ENCODE results near the gene PRRC2B. TPM values are rescaled to one million over a fixed set of nuclear protein-coding genes. Genes with fewer than 3 reads are reported as not detected.
A peak's percentile ranks its signal among the peaks of the same experiment; 100 is the strongest.
"Not testable (repeated sequence)": the region's sequence is repeated elsewhere in the genome, so short reads cannot be mapped to it uniquely, and the experiment has no call there.

Gene PRRC2B
- total RNA-seq, 2 donors from 2014 or later = 127 to 131 TPM

- no peaks in the 10 kb centered on the region for H3K9me3 ChIP-seq
- H3K4me3 ChIP-seq = no peak overlapping the region
- no peaks in the 10 kb centered on the region for H3K27me3 ChIP-seq
- H3K27ac ChIP-seq = no peak overlapping the region
- no peaks in the 10 kb centered on the region for H3K36me3 ChIP-seq
- intact Hi-C loops (cut with DNase I) = no loop called here
- H3K9ac ChIP-seq (ENCODE audit: low read depth in 2 of 2, low read length in 2 of 2) = no peak overlapping the region
- H3K4me1 ChIP-seq = peaks cover 4% of the 10 kb centered on the region
- no peak for TF ChIP-seq CTCF (IDR thresholded peaks at IDR 0.05)
- no peak for DNase-seq
These were observed 27.0 kb upstream of the PRRC2B start for GRCh38 chr9:131366761-131367401.

- DNase-seq = no peak
- Histone ChIP-seq H3K9ac (ENCODE audit: low read depth in 2 of 2, low read length in 2 of 2) (no peak overlapping the region), H3K9me3 (no peaks in the 10 kb centered on the region), H3K36me3 (no peaks in the 10 kb centered on the region), H3K27ac (no peak overlapping the region), H3K4me1 (peaks cover 6% of the 10 kb centered on the region), H3K27me3 (no peaks in the 10 kb centered on the region), H3K4me3 (no peak overlapping the region)
- intact Hi-C loops (cut with DNase I) = no loop called here
- no peak for TF ChIP-seq CTCF (IDR thresholded peaks at IDR 0.05)
These were observed 26.4 kb upstream of the PRRC2B start for GRCh38 chr9:131367450-131367849.

GRCh38 chr9:131370638-131371037 is 23.2 kb upstream of the PRRC2B start:
- no peaks in the 10 kb centered on the region for H3K27me3 ChIP-seq
- intact Hi-C loops (cut with DNase I) = no loop called here
- no peaks in the 10 kb centered on the region for H3K9me3 ChIP-seq
- H3K36me3 ChIP-seq = no peaks in the 10 kb centered on the region
- peaks cover 8% of the 10 kb centered on the region for H3K4me1 ChIP-seq
- H3K27ac ChIP-seq = no peak overlapping the region
- DNase-seq = no peak
- H3K4me3 ChIP-seq = no peak overlapping the region
- no peak for TF ChIP-seq CTCF (IDR thresholded peaks at IDR 0.05)
- no peak overlapping the region for H3K9ac ChIP-seq (ENCODE audit: low read depth in 2 of 2, low read length in 2 of 2)

- intact Hi-C loops (cut with DNase I); H3K4me1 ChIP-seq; H3K27me3 ChIP-seq; H3K36me3 ChIP-seq; H3K9me3 ChIP-seq: not testable (repeated sequence)
- Histone ChIP-seq H3K27ac (peak overlapping the region; percentile 97), H3K9ac (ENCODE audit: low read depth in 2 of 2, low read length in 2 of 2) (peak overlapping the region; percentile 71 to 89), H3K4me3 (peak overlapping the region; percentile 56)
- DNase-seq = peak; percentile 21
These were observed 21.3 kb upstream of the PRRC2B start for GRCh38 chr9:131372599-131372973.

- H3K9me3 ChIP-seq; H3K27ac ChIP-seq; H3K4me1 ChIP-seq; intact Hi-C loops (cut with DNase I); H3K4me3 ChIP-seq; H3K9ac ChIP-seq (ENCODE audit: low read depth in 2 of 2, low read length in 2 of 2); DNase-seq; H3K36me3 ChIP-seq; H3K27me3 ChIP-seq: not testable (repeated sequence)
These were observed 19.2 kb upstream of the PRRC2B start for GRCh38 chr9:131374638-131375037.

- intact Hi-C loops (cut with DNase I) = no loop called here
These were observed 14.8 kb upstream of the PRRC2B start for GRCh38 chr9:131379056-131379455.

More at GRCh38 chr9:131379056-131379455, 14.8 kb upstream of the PRRC2B start:
- TF ChIP-seq CTCF (IDR thresholded peaks at IDR 0.05) = no peak
- Histone ChIP-seq H3K27ac (no peak overlapping the region), H3K36me3 (no peaks in the 10 kb centered on the region), H3K27me3 (no peaks in the 10 kb centered on the region), H3K9ac (ENCODE audit: low read depth in 2 of 2, low read length in 2 of 2) (no peak overlapping the region), H3K4me1 (no peaks in the 10 kb centered on the region), H3K4me3 (no peak overlapping the region), H3K9me3 (no peaks in the 10 kb centered on the region)
- DNase-seq = no peak
